Kidney epithelial cell (primary cell): ENCODE measurements around the gene LLCFC1. TPM values are rescaled to one million over a fixed set of nuclear protein-coding genes. Genes with fewer than 3 reads are reported as not detected.

Experiments
- DNase-seq: peaks from one replicate; pipeline ENCODE4 v3.0.0-alpha.2; 2010; ENCODE audit warnings: low read depth
- H3K27me3 ChIP-seq: 2 replicates; pipeline ENCODE4 v1.6.0; 2011; ENCODE audit warnings: low read length; ENCODE audit not compliant: control insufficient read depth, insufficient read depth
- H3K36me3 ChIP-seq: 2 replicates; pipeline ENCODE4 v1.5.1; 2011; ENCODE audit warnings: low read length; ENCODE audit not compliant: control insufficient read depth, insufficient read depth
- H3K4me3 ChIP-seq: 2 replicates; pipeline ENCODE4 v1.5.1; 2011; ENCODE audit warnings: low read depth, mild to moderate bottlenecking, control low read depth, low read length
- total RNA-seq: library from RNA; depleted of rRNA; stranded (reverse); fragments of >200 nt; gene quantifications from 2 replicates; pipeline ENCODE4 v1.2.3, GENCODE V29; 2015
- TF ChIP-seq, protein P1 (sequence below): IDR thresholded peaks from 2 replicates; pipeline ENCODE4 v1.5.1; 2011; ENCODE audit warnings: mild to moderate bottlenecking, moderate library complexity, low read length, control low read depth, inconsistent platforms; ENCODE audit not compliant: insufficient read depth, poor library complexity, severe bottlenecking

LLCFC1 gene
- total RNA-seq, 1 donor from 2014 or later, result not detected

DNA sequence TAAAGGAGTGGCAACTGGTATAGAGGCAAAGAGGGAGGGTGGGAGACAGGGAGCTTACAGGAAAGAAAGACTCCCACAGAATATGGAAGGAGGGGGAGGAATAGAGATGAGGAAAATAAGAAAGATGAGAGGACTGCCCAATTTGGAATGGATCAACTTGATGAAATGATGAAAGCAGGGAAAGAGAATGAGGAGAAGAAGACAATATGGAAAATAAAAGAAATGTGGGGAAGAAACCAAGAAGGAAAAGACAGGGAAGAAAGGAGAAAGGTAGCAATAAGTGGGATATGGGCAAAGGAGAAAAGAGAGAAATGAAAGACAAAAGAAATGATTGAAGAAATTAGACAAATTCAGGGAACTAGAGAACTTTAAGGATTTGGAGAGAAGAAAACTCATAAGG is 19.9 kb downstream of the LLCFC1 start:
- Histone ChIP-seq H3K36me3 (no peaks in the 10 kb centered on the region), H3K27me3 (no peaks in the 10 kb centered on the region), H3K4me3 (no peak overlapping the region)
- TF ChIP-seq, protein P1, sequence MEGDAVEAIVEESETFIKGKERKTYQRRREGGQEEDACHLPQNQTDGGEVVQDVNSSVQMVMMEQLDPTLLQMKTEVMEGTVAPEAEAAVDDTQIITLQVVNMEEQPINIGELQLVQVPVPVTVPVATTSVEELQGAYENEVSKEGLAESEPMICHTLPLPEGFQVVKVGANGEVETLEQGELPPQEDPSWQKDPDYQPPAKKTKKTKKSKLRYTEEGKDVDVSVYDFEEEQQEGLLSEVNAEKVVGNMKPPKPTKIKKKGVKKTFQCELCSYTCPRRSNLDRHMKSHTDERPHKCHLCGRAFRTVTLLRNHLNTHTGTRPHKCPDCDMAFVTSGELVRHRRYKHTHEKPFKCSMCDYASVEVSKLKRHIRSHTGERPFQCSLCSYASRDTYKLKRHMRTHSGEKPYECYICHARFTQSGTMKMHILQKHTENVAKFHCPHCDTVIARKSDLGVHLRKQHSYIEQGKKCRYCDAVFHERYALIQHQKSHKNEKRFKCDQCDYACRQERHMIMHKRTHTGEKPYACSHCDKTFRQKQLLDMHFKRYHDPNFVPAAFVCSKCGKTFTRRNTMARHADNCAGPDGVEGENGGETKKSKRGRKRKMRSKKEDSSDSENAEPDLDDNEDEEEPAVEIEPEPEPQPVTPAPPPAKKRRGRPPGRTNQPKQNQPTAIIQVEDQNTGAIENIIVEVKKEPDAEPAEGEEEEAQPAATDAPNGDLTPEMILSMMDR, result no peak
- no peak for DNase-seq

DNA sequence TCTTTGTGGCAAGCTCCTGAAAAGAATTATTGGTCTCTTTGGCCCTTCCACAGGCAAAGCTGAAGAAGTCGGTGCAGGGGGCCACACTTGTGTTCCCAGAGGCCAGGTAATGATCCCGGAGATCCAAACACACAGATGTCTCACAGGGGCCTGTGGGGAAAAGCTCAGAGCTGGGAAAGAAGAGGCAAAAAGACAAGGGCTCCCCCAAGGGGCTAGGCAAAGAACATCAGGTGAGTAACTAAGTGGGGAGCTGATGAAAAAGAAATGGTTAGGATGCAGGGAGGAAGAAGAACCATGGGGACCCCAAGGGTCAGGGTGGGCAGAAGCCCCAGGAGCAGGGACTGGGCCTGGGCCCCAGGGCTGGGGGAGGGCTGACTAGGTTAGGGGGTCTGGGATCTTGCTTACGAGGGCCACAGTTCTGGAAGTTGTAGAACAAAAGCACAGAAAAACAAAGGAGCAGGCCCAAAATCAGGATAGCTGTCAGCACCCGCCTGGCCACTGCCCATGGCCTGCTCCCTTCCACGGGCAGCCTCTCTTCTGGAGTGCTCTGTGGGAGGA is 21.8 kb downstream of the LLCFC1 start:
- TF ChIP-seq, protein P1, result no peak
- no peak for DNase-seq
- no peak overlapping the region for H3K4me3 ChIP-seq

DNA sequence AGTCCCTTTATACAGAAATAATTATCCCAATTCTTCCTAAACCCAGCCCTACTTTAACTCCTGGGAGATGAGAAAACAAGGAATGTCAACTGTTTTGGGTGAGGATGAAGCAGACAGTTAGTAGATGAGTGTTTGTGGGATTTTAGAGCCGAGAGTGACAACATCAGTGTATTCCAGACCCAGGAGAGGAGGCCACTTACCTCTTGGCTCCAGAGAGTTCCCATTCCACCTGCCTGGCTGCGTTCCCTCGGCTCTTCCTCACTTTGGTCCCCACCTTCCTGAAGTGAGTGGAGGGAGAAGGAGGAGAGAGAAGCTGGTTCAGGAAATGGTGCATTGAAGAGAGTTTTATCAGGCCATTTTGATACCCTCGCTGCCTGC is 22.3 kb downstream of the LLCFC1 start:
- Histone ChIP-seq H3K36me3 (no peaks in the 10 kb centered on the region), H3K4me3 (no peak overlapping the region), H3K27me3 (no peaks in the 10 kb centered on the region)
- TF ChIP-seq, protein P1, result no peak
- DNase-seq, result no peak

More for the DNA sequence above, 21.8 kb downstream of the LLCFC1 start:
- Histone ChIP-seq H3K36me3 (no peaks in the 10 kb centered on the region), H3K27me3 (no peaks in the 10 kb centered on the region)

DNA sequence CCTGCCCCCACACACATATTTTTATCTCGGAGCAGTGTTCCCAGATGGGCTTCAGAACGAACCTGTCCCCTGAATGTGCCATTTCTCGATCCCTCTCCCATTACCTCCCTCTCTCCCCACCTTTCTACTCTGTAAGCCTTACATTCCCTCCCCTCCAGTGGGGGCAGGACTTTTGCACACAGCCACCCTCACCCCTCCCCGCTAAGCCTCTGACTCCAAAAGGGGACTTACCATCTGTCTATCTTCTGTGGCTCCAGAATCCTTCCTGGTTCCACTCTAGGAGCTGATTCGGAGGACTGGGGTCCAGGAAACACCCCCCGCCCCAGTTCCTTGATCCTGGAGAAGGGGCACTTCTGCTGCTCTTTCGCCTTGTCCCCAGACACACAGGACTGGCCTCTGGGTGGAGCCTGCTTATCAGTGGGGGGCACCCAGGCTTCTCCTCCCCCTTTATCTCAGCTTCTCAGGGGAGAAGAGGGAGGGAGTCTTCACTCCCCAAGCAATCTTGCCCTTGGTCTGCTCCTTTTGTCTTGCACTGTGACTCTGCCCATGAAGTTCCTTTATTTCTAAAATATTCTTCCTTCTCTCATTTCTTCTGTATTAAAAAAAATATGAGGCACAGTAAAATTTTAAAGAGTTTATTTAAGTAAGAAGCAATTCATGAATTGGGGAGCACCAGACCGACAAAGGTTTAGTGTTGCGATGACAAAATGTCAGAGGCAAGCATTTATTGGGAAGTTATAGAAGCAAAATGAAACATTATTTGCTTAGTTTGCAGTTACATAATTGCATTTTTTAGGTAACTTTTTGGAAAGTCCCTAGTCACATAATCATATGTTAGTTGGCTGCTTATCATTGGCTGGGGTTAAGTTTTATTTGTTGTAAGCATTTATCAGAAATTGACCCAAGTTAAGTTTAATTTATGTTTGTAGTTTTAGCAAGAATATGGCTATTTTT is 23.0 kb downstream of the LLCFC1 start, which contains the start of gene KEL:
KEL (minus strand) TSS at position 391 of the 954 bp plus-strand sequence; CDS start at position 234, 157 bp downstream.
- H3K27me3 ChIP-seq, result no peaks in the 10 kb centered on the region
- no peak within 1 kb of the TSS for H3K4me3 ChIP-seq
- H3K36me3 ChIP-seq, result no peaks in the 10 kb centered on the region
- no peak for DNase-seq
- TF ChIP-seq, protein P1, result no peak

DNA sequence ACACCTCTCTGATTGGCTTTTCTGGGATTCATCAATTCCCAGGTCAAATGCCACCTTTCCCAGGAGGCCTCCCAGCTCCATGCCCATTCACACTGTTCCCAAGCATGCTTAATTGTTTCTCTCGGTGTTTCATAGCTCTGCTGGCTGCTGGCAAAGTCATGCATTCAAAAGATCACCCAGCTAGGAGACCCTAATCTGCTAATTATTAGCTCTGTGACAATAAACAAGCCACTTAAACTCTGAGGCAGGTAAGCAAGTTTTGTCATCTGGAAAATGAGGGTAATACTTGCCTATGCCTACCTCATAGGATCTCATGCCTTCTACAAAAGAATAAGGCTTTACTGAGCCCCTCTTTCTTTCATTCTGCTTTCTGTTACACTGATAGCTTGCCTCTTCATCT is 23.7 kb downstream of the LLCFC1 start:
- DNase-seq, result no peak
- Histone ChIP-seq H3K4me3 (no peak overlapping the region), H3K36me3 (no peaks in the 10 kb centered on the region), H3K27me3 (no peaks in the 10 kb centered on the region)
- TF ChIP-seq, protein P1, result no peak
